Cardiac septum (tissue), 1 donor: ENCODE results near the gene ING3. TPM values are rescaled to one million over a fixed set of nuclear protein-coding genes. Genes with fewer than 3 reads are reported as not detected.
"Not testable (repeated sequence)": the region's sequence is repeated elsewhere in the genome, so short reads cannot be mapped to it uniquely, and the experiment has no call there.

Experiments used
- DNase-seq: peaks from one replicate; pipeline ENCODE4 v3.0.0-alpha.2; 2020; ENCODE audit warnings: low spot score
- intact Hi-C: fragments of 100-400 bp; cut with DNase I; formaldehyde crosslinking; loops from one replicate; pipeline ENCODE4 v1.14.0; 2022
- total RNA-seq: library from RNA; stranded (reverse); fragmentation: NEBNext Ultra II Directional; extraction: Animal tissue kit (Norgen Biotek cat#: 25700); gene quantifications from one replicate; pipeline ENCODE4 v1.2.1, GENCODE V29; 2021
- donor health status: DM: no; HTN: no; CAD: no.

Gene ING3
- total RNA-seq, 1 donor from 2014 or later = 15.5 TPM

DNA sequence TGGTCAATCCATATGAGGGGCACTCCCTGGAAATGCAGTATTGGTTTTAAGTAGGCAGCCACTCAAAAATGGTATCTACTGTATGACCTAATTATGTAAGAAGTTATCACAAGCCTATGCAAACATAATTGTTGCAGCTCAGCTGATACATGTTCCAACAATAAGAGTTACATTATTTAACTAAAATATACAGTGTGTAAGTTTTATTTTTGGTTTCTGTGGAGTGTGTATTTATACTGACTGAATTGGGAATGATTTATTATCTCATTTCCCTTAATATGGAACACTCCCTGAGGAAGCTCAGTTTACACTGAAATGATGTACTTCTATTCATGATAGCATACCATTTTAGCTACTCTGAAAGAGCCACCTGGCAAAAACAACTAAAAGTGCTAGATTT lies 2.6 kb upstream of the ING3 start:
- no peak for DNase-seq
- intact Hi-C loops = loop anchor here (5.0 kb wide), 1 partner anchor 146 kb away; no protein-coding TSS in a partner anchor

DNA sequence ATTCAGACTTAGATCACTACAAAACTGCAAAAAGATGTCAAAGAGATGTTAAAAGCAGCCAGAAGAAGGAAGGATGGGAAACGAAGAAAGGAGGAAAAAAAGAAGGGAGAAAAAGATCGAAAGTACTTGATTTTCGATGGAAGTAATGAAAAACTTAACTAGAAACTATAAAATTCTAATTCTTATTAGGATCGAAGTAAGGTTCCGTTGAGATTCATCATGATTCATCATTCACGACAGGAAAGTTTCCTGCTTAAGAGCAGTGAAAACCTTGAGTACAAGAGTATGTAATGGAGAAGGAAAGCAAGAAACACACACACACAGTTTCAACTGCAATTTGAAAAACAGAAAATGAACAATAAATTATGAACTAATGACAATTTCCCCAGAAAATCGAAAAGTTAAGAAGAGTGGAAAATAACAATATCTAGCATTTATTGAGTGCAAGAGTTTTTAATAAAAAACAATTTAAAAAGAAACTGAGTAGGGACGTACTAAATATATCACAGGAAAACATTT lies 1.1 kb upstream of the ING3 start:
- no peak for DNase-seq
- intact Hi-C loops = loop anchor here (5.0 kb wide), 1 partner anchor 147 kb away; no protein-coding TSS in a partner anchor

DNA sequence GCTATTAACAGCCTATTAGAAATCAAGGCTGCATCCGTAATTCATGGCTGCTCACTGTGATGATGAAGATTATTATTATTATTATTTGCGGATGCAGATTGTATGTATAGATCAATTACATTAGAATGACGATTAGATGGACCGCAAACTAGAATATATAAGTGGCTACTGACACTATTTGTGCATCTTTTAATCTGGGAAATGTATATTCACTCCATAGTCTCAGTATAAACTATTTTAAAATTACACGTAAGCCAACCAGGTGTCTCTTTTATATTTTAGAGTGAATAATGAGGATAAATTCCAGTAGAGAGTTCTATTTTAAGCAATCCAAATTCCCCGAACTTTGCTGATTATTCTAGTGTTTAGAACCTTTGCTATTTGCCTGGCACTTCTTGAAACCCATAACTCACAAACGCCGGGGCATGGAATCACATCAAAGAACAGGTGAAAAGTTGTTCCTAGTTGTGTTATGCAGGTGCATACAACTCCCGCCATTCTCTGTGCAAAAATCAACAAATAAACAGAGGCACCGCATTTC lies 509 bp upstream of the ING3 start:
- intact Hi-C loops = loop anchor here (2.0 to 5.0 kb wide), 2 partner anchors 93 to 148 kb away; no protein-coding TSS in a partner anchor
- no peak for DNase-seq

DNA sequence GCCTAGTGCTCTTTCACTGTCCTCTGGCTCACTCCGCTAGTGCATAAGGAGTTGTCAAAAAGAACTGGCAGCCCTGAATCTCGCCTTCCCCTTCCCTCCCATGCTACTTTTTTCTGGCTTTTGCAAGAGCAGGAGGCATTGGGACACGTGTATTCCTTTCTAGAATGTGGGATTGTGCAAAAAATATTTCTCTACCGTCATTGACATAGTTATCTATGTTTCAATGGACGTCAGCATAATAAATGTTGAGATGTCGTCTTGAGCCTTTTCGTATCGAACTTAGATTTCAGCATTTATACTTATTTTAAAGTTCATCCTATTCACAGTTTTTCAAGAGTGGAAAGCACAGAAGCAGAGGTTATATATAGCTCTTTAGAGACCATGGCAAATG lies 727 bp downstream of the ING3 start:
- intact Hi-C loops = loop anchor here (2.0 kb wide), 1 partner anchor 95 kb away; no protein-coding TSS in a partner anchor
- no peak for DNase-seq

DNA sequence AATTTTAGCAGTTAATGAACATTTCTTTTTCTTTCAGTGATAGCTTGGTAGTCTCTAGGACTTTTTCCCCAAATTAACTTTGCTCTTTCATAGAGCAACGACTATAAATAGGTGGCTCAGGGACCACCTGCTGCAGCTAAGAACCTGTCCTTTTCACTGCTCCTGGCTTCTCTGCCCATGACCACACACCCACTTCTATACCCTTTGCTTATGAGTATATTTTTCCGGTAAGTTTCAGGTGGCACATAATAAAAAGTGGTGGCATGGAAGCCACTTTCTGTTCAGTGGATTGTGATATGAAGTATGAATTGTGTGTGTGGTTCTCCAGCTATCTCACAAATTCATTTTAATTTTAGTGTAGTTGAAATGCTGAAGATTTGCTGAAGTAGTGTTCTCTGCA lies 1.2 kb downstream of the ING3 start:
- intact Hi-C loops = loop anchor here (2.0 kb wide), 1 partner anchor 95 kb away; no protein-coding TSS in a partner anchor
- DNase-seq = no peak

DNA sequence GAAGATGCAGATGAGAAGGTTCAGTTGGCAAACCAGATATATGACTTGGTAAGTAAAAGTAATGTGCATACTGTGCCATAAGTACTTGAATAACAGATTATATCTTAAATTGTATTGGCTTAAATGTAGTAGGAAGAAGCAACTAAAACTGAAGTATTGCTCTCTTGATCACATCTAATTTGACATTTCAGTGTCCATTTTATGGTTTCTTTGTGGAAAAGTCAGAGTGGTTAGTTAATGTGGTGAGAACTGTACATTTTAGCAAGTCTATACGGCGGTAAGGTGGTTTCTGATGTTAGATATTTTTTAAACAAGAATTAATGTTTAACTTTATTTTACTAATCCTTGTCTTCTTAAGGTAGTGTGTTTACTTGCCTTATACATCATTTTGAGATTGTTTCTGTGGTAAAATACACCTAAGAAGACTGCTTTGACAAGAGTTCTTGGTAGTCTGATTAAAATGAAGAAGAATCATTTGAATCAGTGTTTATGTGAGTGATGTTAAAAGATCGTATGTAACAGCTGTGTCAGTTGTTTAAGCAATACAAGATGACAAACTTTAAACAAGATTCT lies 5.1 kb downstream of the ING3 start:
- no peak for DNase-seq
- intact Hi-C loops = no loop called here

DNA sequence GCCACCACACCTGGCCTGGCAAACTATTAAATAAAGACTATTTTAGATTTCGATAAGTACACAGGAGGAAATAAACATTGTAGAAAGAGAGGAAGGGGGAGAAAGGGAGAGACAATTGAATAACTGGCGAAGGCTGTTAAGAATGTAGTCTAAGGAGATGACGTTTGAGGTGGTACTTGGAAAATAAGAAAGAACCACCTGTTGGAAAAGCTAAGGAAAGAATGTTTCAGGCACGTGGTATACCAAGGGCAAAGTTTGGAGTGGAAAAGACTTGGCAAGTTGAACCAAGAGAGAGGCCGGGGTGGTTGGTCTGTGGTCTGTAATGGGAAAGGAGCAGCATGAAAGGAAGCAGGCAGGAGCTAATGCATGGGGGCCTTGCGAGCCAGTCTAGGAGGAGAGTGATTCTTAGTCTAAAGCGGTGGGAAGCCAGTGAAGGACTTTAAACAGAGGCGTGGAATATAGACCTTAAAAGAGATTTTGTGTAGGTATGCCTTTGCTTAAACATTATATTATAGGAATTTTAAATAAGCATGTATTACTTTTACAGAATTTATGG lies 9.4 kb downstream of the ING3 start:
- no peak for DNase-seq
- intact Hi-C loops = no loop called here

DNA sequence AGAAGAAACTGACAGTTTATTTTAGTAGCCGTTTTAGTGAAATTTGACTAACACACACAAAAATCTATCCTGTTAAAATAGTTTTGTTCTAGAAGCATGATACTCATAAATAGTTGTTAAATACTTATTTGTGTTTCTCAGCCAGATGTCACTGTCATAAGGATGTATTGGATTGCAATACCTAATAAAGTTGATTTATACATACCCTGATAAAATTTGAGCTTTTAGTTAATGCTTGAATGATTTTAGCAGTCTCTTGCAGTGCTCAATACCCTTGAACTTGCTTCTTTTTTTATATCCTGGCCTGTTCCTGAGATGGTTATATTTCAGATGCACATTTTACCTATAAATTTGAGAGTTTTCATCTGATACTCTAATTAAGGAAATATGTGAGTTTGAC lies 10.1 kb downstream of the ING3 start:
- intact Hi-C loops = no loop called here
- no peak for DNase-seq

DNA sequence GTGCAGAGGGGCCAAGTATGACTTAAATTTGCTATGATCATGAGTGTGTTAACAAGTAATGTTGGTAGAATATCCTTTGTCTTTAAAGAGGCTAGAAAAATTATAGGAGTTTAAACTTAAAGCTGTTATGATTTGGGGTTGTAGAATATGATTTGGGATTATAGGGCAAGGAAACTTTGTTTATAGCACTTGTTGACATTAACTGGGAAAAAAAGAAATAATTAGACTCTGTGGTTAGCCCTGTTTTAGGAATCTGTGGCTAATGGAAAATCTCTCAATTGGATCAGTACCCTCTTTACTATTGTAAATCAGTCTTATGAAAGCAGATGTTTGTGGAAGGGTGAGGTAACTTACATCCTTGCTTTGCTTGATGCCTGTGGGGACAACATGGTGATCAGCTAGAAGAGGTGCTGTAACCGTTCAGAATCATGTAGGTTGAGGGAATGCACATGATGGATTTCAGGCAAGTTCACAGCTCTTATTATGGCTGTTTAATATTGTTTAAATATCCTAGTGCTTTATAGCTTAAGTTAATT lies 11.1 kb downstream of the ING3 start:
- DNase-seq = no peak
- intact Hi-C loops = no loop called here

DNA sequence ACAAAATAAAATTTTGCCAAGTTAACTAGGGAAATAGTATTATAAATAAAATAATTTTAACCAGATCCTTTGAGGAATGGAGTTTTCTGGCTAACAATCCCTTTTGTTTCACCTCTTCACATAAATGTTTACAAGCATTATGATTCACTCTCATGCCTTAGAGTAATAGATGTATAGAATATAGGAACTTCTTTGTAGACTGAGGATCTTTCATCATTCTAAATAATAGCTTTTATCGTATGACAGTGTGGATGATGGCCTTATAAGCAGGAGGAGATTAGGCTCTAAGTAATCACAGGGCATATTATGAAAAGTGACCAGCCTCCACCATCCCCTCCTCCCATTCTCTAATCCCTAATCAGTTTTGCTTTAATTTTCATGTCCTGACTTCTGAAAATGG lies 13.5 kb downstream of the ING3 start:
- no peak for DNase-seq
- intact Hi-C loops = no loop called here

DNA sequence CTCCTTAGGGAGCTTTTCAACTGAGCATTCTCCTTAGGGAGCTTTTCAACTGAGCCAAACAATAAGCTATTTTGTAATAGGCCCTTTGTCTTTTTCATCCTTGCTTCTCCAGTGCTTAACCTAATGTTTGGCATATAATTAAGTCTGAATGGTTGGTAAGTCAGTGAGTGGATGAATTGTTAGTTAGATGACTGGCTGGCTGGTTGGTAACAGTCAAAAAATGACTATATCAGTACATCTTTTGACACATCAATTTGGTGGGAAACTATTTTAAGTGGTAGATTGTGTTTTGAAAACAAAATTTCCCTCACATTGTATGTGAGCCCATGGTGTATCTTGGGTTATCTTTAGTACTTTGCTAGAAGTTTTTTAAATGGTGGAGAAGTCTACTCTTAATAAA lies 16.4 kb downstream of the ING3 start:
- intact Hi-C loops = no loop called here
- no peak for DNase-seq

DNA sequence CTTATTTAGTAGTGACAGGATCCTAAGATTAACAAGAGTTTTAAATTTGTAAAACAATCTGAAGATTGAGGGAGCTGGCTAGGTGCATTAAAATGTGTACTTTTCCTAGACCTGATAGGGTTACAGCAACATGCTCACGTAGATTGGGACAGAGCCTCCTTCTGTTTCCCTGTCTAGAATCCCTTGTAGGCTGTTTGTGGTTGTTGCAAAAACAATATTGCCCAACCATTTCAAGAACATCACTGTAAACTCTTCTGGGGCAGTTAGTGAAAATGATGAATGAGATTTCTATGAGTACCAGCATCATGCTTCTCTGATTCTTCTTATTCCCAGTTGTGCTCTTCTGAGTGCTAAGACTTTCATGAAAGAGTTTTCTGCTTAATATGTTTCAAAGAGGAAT lies 23.3 kb downstream of the ING3 start:
- intact Hi-C loops = no loop called here
- no peak for DNase-seq

DNA sequence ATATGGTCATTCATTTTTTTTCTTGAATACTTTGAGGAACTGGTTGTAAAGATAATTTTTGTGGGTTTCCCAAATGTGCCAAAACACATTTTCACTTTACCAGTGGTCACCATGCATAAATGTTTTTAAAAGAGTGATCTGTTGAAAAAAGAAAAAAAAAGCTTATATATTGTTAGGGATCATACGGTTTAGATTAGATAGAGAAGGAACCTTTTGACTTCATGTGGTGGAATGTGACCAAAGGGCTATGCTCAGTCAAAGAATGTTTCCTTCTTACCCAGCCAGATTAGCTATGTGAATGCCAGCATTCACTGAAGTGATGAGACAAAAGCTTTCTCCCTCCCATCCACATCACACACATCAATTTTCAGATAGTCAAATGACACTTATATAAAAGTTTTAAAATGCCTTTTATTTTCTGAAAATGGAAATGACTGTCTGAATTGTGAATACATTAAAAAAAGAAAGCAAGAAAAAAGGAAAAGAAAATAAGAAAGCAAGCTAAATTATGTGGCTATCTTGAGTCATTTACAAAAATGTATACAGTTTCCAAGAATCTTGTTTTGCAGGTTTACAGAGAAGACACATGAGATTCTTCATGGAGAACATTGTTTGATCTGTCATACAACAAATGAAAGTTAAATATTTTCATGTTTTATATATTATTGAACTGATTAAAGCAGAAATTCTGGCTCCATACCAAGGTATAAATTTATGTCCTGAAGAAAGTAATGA lies 29.4 kb downstream of the ING3 start:
- no peak for DNase-seq
- intact Hi-C loops = no loop called here

DNA sequence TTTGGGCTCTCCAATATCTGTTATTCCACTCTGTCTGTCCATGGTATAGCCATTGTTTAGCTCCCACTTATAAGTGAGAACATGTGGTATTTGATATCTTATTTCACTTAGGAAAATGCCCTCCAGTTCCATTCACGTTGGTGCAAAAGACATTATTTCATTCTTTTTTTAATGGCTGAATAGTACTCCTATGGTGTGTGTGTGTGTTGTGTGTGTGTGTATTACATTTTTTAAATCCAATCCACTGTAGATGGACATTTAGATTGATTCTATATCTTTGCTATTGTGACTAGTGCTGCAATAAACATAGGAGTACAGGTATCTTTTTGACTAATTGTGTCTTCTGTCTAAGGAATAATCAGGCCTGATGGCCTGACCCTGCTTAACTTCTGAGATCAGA lies 30.5 kb downstream of the ING3 start:
- intact Hi-C loops = no loop called here
- no peak for DNase-seq

DNA sequence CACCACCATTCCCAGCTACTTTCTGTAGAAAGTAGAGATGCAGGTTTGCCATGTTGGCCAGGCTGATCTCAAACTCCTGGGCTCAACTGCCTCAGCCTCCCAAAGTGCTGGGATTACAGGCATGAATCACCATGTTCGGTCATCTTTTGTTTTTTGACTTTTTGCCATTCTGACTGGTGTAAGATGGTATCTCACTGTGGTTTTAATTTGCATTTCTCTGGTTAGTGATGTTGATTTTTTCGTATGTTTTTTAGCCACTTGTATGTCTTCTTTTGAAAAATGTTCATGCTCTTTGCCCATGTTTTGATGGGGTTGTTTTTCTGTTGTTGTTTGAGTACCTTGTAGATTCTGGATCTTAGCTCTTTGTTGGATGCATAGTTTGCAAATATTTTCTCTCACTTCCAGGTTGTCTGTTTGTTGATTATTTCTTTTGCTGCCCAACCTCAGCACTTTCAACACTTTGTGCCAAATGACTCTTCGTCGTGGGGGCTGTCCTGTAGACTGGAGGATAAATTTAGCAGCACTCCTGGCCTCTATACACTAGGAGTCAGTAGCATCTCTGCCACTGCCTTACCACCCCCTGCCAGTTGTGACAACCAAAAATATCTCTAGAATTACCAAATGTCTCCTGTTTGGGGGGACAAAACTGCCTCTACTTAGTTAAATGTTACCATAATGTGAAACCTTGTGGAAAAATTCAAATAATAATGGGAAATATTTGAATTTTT lies 31.5 kb downstream of the ING3 start:
- intact Hi-C loops = no loop called here
- DNase-seq = no peak

DNA sequence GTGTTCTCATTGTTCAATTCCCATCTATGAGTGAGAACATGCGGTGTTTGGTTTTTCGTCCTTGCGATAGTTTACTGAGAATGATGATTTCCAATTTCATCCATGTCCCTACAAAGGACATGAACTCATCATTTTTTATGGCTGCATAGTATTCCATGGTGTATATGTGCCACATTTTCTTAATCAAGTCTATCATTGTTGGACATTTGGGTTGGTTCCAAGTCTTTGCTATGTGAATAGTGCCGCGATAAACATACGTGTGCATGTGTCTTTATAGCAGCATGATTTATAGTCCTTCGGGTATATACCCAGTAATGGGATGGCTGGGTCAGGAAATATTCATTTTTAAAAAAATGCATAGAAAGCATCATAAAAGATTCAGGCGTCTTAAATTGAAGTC lies 33.0 kb downstream of the ING3 start:
- DNase-seq, intact Hi-C loops: not testable (repeated sequence)

DNA sequence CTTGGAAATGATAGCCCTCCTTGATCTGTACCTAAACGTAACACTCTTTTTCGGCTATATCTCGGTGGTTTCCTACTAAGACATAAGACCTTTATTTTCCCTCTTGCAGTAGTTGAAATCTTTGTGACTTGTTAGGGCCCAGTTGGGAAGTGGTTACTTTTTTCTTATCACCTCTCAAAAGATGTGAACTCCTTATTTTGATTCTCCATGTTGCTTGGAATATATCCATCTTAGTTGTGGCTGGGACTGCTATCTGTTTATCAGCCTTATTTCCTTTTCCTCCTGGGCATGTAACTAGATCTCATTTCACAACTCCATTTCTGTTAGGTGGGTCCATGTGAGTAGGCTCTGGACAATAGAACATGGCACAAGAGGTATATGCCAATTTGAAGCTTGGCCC lies 33.8 kb downstream of the ING3 start:
- intact Hi-C loops = no loop called here
- DNase-seq = no peak

DNA sequence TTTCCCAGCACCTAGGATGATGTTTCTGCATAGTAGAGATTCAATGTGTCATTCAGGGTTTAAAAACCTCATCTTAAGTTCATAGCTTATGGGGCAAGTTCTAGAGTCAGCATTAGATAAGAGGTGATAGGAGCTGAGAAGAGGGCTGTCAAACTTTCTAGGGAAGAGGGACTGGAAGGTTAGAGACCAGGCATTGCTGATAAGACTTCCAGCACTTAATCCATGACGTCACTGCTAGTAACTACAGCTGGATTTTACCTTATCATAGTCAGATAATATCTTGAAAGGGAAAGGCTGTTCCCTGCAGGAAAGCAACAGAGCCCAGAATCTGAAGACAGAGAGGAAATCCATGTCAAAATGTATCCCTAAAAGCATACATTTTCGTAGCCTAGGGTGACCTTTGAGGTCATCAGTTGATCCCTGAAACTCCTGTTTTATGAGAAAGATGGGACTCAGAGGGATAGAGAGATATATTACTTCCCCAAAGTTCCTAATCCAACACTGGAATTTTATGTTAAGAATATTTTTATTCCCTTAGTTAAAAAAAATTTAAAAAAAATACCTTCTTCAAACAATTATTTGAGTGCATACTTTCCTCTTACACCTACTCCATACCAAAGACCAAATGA lies 34.7 kb downstream of the ING3 start:
- intact Hi-C loops = no loop called here

DNA sequence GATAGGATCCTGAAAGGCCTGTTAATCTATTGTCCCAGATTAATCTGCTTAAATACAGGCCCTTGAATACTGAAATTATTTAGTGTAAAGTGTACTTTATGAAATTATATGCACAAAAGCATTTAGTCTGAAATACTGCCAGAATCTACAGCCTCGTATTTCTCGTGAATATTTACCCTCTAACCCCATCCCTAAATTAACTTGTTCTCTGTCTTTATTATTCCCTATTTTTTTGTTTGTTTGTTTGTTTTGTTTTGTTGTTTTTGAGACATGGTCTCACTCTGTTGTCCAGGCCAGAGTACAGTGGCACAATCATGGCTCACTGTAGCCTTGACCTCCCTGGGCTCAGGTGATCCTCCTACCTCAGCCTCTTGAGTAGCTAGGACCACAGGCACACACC lies 35.3 kb downstream of the ING3 start:
- intact Hi-C loops = no loop called here

More for the DNA sequence above, 34.7 kb downstream of the ING3 start:
- no peak for DNase-seq

More for the DNA sequence above, 35.3 kb downstream of the ING3 start:
- no peak for DNase-seq
